CD4-positive, alpha-beta T cell treated with Interleukin-17A for 4 hours (primary cell): ENCODE measurements around the gene SLC39A11.

Experiments
- DNase-seq: peaks from one replicate; pipeline ENCODE4 v3.0.0-alpha.2; 2020; ENCODE audit warnings: mixed read lengths

SLC39A11 gene

DNA sequence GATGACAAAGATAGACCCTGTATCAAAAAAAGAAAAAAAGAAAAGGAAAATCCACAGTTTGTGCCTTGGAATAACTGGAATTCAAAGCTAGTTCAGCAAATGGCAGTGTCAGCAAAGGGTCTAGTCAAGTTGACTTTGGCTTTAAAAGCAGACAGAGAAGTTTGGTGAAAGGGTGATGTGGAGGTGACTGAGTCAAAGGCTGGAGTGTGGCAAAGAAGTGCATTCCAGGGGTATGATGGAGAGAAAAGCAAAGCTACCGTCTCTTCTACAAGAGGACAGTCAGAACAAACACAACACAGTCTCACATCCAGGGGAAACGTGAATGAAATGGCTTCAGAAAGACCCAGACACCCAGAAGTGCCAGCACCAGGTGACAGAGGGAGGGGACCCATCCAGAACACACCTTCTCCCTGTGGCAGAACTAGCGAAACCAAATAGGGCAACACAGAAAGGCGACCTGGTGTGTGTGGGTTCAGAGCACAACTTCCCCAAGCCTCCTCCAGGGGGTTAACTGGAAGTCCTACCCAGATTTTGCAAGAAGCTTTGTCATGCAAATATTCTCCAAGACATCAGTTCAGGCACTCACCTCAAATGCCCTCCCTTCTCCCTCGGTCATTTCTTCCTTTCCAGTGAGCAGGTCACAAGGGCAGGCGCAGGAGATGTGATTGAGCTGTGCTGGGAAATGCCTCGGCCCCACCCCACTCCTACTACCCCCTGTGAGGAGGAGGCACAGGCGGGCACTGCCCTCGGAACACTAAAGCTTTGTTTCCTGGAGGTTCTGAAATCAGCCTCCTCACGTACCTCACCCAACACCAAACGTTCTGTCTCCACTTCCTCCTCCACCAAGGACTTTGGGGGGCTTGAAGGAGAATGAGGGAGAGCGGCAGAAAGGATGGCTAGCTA lies 489.7 kb downstream of the SLC39A11 start:
- DNase-seq = no peak

DNA sequence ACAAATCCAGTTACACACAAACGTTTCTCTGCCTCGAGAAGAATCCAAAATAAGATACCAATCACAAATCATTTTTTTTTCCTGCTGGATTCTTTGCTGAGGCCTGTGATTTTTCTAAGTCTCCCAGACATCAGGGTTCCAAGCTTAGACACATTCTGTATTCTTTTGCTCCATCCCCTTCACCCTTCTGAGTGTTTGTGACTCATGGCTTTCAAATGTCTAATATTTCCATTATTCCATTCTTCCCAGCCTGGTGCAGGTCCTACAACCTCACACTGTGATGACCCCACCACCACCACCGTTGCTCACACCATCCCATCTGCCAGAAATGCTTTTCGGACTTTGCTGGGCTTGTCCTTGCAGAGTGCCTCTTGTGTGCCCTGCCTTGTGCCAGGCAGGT lies 491.6 kb downstream of the SLC39A11 start:
- no peak for DNase-seq

DNA sequence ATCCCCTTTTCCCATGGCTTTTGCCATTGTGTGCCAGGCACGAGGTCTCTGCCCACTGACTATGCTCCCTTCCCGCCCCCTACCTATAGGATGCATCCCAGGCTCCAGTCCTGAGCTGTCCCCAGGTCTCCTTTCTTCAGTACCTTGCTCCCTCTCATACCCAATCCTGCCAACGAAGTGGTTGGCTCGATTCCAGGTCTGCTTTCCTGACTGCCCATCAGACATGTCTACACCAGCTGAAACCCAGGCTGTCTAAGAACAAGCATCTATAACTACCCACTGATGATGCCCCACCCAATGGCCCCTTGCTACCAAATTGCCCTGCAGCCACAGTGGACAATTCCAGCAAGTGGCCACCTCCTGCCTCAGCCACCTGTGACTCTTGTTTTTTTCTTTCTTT lies 492.6 kb downstream of the SLC39A11 start:
- DNase-seq = no peak

DNA sequence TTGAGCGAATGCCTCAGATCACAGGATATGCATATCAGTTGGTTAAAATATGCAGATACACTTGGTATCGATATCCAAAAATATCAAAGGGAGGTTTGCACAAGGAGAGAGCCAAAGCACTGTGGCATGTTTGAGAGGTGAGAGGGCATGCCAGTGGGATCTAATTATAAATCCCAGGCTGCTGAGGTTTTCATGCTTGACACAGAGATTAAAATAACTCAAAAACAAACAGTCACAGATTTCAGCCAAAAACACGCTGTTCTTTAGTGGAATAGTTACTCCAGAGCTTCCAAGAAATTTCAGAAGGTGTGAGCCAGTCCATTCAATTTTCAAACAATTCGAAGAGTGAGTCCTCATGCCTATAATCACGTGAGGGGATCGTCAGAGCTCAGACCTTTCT lies 493.8 kb downstream of the SLC39A11 start:
- DNase-seq = no peak

DNA sequence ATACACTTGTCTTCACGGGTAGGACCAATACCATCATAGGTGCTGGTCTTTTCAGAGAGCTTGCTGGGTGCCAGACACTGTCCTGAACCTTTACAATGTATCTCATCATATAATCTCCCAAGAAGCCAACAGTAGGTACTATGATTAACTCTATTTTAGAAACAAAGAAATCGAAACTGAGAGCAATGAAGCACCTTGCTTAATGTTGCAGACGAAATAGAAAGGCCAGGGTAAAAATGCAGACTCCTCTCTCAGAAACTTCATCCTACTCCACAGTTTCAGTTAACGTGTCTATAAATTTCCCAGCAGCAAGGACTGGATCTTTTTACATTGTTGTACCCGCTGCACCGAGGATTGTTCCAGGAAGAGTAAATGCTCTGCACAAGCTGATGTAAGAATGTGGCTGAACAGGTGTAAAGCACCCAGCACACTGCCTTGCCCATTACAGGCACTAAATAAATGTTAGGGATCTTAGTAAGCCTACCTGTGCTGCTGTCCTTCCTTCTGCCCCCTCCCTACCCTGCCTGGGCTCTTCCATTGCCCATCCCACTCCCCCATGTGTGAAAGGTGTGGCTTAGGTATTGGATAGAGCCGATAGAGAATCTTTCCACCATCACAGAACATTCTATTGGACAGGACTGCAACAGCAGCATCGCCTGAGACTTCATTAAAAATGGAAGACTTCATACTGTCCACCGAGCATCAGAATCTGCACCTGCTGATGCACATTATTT lies 495.0 kb downstream of the SLC39A11 start:
- DNase-seq = no peak
